GM18909 (cell line): Measurements from ENCODE around the gene SLC39A12.
"Not testable (repeated sequence)": the region's sequence is repeated elsewhere in the genome, so short reads cannot be mapped to it uniquely, and the experiment has no call there.

ENCODE experiments used
- ATAC-seq: cut with Tn5 transposase; IDR thresholded peaks from one replicate; pipeline ENCODE4 v1.9.1; 2021; ENCODE audit warnings: mild to moderate bottlenecking; ENCODE audit not compliant: unreplicated experiment, poor library complexity

The SLC39A12 gene

DNA sequence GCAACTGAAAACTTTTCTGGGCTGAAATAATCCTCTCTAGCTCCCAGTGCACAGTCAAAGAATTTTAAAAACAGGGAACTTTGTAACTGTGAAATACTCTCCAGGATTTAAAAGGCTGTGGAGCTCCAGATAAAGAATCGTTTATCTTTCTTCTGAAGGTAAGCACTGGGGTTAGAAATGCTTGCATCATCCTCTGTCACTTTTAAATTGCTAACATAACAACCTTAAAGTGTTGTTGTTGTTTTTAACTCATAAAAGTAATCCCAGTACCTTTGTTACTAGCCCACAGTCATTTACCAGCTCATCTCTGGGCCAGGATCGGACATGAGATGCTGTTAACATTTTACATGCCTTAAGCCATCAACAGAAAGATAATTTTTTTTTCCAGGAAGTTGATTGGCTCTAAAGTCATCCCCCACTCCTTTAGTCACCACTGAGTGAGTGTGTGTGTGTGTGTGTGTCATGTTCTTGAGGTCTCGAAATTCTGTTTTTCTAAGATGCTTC, at the start of gene SLC39A12:
Gene SLC39A12 (plus strand): TSS at position 51 of the 504 bp plus-strand sequence. CDS start 1,359 bp downstream, outside the sequence.
- no peak for ATAC-seq

DNA sequence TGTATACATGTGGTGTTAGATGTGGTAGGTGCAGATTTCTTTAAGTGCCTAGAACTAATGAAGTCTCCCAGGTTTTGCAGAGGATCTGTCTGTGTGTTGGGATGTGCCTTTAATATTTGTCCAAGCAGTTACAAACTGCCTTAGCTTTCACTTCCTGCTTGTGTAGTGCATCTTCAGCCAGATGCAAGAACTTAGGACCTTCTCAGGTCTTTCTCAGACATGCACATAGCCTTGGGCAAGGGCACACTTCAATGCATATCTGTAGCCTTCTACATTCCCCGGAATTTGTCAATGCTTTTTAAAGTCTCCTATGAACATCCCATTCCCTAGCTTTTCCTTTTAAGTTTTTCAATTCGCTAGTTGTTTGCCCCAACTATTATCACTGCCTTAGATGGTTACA, 47.2 kb upstream of the SLC39A12 start:
- no peak for ATAC-seq

DNA sequence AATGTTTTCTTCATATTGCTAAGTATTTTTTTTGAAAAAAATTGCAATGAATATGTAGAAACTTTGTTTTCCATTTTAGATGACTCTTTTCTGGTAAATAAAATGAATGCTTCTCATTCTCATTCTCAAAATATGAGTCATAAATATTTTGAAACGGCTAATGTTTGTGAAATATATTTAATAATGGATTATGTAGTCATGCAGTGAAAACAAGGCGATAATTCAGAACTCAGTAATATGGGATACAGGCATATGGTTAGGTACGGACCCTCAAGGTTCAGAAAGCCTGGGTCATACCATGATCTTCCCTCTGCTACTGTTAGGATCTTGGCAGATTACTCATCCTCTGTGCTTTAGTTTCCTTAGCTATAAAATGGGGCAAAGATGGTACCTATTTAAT, 46.2 kb upstream of the SLC39A12 start:
- ATAC-seq, result no peak

DNA sequence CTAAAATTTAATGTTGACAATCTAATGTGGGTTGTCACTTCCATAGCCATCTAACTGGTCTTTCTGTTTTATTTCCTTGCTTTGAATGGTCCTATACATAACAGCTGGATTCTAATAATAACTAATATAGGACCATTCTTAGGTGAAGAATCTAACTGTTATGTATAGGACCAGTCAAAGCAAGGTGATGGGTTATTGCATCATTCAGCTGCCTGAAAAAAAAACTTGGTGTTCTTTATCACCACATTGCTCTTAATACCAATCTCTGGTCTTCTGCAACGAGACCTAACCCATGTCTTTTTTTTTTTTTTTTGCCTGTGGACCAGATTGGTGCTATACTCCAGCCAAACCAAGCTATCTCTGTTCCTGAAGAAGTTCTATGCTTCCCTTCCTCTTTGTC, 45.7 kb upstream of the SLC39A12 start:
- ATAC-seq, result no peak

DNA sequence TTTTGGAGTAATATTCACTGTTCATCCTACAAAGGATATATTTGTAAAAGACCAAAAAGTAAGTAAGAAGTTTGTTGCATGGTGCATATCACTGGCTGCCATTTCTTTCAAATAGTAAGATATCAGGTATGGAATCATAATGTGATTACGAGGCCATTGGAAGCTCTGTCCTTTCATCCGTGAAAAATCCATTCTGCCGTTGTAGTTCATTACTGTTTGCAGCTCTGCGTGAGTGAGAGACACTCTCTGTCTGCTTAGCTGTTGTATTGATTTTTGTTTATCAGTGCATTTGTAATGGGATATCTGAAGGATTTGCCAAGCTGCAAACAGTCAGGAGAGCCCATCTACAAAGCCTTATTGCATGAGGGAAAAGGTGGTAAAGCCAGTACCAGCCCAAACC, 44.1 kb upstream of the SLC39A12 start:
- no peak for ATAC-seq

DNA sequence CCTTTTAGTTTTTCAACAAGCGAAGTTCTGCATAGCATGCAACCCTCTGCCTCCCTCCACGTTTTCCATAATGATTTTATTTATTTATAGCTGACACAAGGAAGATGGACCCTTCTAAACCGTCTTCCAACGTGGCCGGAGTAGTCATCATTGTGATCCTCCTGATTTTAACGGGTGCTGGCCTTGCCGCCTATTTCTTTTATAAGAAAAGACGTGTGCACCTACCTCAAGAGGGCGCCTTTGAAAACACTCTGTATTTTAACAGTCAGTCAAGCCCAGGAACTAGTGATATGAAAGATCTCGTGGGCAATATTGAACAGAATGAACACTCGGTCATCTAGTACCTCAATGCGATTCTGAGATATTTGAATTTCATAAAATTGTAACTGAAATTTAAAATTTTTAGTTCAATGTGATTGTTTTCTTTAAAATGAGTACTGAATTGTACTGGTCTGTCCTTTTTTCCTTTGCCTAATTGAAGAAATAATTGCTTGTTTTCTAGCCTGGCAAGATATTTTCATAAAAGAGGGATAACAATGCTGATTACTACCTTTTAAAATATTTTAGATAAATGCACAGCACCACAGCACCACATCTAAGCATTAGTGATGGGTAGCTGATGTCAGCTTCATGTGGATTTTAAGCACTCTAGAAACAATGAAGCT, 41.5 kb upstream of the SLC39A12 start:
- ATAC-seq, result peak; percentile 70

DNA sequence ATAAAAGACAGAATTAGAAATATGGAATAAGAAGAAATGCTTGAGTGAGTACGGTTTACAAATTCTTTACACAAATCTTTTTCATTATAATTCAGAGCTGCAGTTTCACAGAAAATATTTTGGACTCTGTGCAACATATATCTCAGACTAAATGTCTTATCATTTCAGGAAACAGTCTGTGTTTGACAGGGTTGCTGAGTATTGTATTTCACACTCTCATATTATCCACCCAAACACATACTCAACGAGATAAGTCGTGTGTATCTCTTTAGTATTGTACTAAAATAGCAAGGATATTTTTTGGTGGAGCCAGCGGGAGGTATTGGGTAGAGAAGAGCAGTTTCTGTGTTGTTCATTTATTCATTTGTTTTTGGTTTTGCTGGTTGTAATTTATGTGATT, 39.0 kb upstream of the SLC39A12 start:
- no peak for ATAC-seq

DNA sequence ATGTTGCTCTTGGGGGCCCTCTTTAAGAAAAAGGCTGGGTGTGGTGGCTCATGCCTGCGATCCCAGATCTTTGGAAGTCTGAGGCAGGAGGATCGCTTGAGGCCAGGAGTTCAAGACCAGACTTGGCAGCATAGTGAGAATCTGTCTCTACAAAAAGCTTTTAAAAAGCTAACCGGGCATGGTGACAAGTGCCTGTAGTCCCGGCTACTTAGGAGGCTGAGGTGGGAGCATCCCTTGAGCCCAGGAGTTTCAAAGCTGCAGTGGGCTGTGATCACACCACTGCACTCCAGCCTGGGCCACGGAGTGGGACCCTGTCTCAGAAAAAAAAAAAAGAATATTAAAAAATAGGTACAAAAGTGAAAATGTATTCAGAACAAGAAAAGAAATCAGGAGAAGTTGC, 38.1 kb upstream of the SLC39A12 start:
- no peak for ATAC-seq

DNA sequence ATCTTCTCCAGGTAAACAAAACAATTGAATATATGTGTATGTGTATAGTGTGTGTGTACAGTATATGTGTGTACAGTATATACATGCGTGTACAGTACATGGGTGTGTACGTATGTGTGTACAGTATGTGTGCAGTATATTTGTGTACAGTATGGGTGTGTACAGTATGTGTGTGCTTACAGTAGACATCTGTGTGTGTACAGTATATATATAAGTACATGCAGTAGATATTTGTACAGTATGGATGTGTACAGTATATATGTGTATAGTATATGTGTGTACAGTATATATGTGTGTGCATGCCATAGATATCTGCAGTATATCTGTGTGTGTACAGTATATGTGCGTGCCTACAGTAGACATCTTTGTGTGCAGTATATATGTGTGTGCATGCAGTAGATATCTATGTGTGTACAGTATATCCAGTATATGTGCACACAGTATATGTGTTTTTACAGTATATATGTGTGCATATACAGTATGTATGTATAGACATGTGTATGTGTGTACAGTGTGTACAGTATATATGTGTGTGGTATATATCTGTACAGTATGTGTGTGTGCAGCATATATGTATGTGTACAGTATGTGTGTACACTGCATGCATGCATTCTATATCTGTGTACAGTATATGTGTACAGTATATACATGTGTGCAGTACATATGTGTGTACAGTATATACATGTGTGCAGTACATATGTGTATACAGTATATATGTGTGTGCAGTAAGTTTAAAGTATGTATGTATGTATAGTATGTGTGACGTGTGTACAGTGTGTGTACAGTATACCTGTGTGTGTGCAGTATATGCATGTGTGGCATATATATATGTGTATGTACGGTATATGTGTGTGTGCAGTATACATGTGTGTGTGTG, 37.3 kb upstream of the SLC39A12 start:
- no peak for ATAC-seq

DNA sequence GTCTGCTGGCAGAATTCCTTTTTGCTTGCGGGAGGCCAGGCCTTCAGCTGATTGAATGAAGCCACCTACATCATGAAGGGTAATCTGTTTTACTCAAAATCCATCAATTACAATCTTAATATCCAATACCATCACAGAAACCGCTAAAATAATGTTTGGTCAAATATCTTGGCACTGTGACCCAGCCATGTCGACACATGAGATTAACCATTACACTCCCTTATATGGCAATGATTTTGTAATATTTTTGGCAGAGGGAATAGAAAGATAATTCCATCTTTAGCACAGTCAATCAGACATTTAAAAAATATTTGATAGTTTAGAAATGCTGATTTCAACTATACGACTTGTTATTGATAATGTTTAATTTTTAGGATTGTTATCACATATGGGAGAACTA, 36.5 kb upstream of the SLC39A12 start:
- no peak for ATAC-seq

DNA sequence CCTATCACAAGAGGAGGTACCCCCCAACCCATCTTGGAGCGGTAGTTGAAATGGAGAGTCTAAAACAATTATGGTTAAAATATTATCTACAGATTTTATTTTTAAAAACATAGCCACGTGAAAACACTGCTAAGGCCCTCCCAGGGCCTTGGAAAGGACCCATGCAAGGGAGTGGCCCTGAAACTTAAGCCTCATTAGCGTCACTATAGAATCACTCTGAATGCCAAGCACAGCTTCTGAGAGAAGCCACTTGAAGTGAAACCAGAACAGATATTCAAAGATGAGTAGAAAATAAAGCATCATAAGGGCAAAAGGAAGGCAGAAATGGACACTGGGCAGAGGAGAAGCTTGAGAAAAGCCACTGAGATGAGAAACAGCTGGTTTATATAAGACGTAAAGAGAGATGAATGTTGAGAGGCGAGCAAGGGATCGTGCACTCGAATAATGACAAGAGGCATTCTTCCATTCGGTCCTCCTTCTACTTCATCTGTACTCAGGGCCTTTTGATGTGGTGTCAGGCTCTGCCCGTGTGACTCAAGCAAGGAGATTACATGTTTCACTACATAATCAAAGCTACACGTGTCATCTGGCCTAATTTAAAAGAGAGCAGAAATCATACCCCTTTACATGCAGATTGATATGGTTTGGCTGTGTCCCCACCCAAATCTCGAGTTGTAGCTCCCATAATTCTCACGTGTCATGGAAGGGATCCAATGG, 33.4 kb upstream of the SLC39A12 start:
- ATAC-seq, result no peak

DNA sequence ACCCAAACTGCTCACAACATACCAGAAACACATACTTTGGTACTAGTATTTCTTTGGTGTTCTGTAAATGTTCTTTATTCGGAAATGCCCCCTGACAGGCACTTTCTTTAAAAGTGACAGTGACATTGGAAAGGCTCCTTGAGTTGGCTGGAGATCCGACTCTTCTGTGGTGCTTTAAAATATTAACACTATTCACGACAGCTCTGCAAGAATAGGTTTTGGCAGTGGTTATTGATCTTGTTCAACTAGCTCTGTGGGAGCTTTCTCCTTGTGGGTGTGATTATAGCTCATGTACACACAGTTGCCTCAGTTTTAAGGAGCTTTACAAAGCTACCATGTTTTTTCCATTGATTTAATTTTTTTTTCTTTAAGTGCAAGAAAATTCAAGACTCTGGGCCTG, 30.3 kb upstream of the SLC39A12 start:
- no peak for ATAC-seq

DNA sequence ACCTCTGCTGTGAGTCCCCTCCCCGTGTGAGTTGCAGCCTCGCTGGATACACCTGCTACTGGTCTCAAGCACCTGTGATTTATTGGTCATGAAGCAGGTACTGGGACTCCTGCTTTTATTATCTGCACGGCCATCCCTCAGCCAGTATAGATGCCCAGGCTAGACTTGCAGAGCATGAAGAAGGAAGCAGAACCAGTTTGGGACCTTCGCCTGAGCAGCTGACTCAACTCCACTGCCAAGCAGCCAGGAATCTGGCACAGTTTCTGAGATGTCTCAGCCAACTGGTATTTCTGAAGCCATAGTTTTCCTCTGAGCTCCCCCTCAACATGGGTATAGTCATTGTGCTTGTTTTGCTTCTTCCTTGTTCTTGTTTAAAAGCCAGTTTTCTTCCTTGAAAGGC, 28.0 kb upstream of the SLC39A12 start:
- ATAC-seq, result no peak

DNA sequence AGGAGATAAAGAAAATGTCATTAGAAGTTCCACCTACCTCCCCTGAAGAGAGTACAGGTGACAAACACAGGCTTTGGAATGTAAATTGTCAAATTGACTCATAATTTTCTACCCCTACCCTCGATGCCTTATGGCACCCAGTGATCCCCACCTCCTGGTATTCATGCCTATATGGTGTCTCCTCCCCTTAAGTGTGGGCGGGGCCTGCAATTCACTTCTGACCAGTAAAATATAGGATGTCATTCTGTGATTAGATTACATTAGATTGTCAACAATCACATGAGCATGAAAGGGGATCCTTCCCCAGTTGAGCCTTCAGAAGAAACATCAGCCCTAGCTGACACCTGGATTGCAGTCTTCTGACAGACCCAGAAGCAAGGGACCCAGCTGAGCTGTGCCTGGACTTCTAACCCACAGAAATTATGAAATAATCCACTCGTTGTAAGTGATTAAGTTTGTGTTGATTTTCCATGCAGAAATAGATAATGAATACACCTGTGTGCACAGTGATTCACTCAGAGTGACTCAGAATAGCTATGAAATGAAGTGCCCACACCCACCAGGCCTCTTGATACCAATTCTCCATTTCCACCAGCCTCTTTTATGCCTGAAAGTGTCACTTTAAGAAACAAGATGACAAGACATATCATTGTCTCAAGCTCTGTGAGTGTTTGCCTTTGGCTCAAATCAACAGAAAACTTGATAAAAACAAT, 8.5 kb upstream of the SLC39A12 start:
- ATAC-seq, result no peak

DNA sequence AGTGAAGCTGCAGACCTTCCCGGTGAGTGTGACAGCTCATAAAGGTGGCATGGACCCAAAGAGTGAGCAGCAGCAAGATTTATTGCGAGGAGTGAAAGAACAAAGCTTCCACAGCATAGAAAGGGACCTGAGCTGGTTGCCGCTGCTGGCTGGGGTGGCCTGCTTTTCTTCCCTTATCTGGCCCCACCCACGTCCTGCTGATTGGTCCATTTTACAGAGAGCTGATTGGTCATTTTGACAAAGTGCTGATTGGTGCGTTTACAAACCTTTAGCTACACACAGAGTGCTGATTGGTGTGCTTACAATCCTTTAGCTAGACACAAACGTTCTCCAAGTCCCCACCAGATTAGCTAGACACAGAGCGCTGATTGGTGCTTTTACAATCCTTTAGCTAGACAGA, 1.4 kb upstream of the SLC39A12 start:
- ATAC-seq, result not testable (repeated sequence)

DNA sequence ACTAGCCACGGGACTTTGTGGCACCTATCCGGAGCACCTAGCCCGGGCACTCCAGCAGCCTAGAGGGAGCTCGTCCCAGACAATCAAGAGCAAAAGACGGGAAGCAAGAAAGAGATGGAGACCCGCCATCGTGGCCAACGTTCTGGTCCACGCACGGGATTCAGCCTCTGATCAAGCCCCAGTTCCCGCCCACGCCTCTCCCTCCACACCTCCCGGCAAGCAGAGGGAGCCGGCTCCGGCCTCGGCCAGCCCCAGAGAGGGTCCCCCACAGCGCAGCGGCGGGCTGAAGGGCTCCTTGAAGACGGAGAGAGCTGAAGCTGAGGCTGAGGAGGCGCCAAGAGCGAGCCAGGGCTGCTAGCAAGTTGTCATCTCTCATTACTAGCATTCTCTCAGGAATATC, 992 bp upstream of the SLC39A12 start:
- ATAC-seq, result no peak

DNA sequence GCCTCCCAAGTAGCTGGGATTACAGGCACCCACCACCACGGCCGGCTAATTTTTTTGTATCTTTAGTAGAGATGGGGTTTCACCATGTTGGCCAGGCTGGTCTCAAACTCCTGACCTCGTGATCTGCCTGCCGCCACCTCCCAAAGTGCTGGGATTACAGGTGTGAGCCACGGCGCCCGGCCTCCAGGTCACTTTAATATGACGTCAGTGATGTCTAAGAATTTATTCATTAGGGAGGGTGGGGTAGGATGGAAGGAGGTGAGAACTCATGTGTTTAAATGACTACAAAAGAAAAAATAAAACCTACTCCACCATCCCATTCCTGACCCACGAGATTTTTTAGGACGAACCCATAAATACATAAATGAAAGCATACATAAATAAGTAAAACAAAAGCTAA, 2.7 kb downstream of the SLC39A12 start:
- ATAC-seq, result not testable (repeated sequence)

DNA sequence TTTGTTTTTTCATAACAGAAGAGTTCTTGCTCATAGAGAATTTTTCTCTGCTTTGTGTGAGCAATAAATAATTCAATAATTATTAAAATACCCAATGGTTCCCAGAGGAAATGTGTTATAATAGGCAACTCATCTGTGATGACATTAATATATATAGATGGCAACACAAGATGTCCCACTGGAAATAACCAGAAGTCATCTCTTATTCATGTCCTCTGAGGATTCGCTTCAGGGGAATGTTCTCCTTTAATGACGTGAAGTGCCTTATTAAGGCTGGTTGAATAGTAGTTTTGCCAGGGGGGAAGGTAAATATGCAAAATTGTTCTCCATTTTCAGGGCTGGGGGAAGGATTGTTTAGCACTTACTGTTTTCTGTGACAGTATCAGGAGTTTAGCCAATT, 3.1 kb downstream of the SLC39A12 start:
- ATAC-seq, result no peak

DNA sequence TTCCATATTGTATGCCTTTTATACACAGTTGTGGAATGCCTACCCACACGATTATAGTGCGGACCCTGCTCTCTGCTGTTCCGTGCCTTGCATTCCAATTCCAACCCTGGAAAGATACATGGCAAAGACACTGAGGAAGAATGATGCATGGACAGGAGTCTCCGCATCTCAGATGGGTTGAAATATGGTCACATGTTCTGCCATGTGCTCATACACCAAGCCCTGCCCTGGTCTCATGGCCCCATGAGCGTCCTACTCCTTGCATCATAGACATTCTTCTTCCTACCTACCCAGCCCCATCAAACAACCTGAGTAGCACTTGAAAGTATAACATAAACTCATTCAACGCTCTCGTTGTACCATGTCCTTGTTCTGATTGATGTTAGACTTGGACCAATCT, 6.3 kb downstream of the SLC39A12 start:
- no peak for ATAC-seq

DNA sequence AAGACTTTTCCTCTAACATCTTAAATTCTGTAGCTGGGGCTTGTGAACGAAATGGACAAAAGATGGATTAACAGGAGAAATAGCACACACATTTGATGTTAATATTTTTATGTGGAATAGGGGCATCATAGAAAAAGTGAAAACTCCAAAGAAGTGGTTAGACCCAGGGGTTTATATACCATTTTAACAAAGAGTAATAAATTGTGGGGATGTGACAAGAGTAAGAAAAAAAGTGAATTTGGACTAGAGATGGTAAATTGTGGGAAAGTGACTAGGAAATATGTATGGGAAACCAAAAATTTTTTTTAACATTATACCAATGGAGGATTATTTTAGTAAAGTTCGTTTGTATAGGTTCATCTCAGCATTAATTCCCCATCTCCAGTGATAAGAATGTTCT, 8.2 kb downstream of the SLC39A12 start:
- no peak for ATAC-seq
